Ovary (tissue), 9 donors: ENCODE data around the gene FOSL1. TPM values are rescaled to one million over a fixed set of nuclear protein-coding genes. Genes with fewer than 3 reads are reported as not detected.

Experiments
- DNase-seq, 5 donors: peaks; one replicate each; pipeline ENCODE4 v3.0.0-alpha.2; 2019 to 2020
- H3K27ac ChIP-seq, 2 donors: fragments of 200-600 bp; one replicate each; pipeline versions ENCODE4 v1.5.1 to v1.8.0; 2019 to 2022
- H3K27me3 ChIP-seq: fragments of 200-600 bp; one replicate; pipeline ENCODE4 v1.8.0; 2022
- H3K36me3 ChIP-seq: fragments of 200-600 bp; sonication (generic); one replicate; pipeline ENCODE4 v1.5.1; 2019
- H3K4me1 ChIP-seq: one replicate; pipeline ENCODE4 v1.8.1; 2013; ENCODE audit warnings: mild to moderate bottlenecking, moderate library complexity; ENCODE audit not compliant: insufficient read depth
- H3K4me3 ChIP-seq: fragments of 200-600 bp; sonication (generic); one replicate; pipeline ENCODE4 v1.5.1; 2017
- H3K9me3 ChIP-seq, 2 donors: fragments of 200-600 bp in 1 of 2; sonication (generic) in 1 of 2; one replicate each; pipeline versions ENCODE4 v1.5.1 to v1.8.1; 2013 to 2019; ENCODE audit warnings: mild to moderate bottlenecking in 1 of 2, moderate library complexity in 1 of 2
- EP300 ChIP-seq: sonication (generic); formaldehyde crosslinking; IDR thresholded peaks from one replicate; pipeline ENCODE4 v1.6.1; 2017; ENCODE audit warnings: antibody characterized with exemption
- POLR2A ChIP-seq: fragments of 450-650 bp; IDR thresholded peaks from one replicate; pipeline ENCODE4 v1.6.1; 2017; ENCODE audit warnings: antibody characterized with exemption, mild to moderate bottlenecking, moderate library complexity
- WGBS, 3 donors: extraction: QIAGEN DNeasy Blood & Tissue Kit in 1 of 3; methylation state at CpG; one replicate each; pipeline versions ENCODE4 v1.1.5 to v1.1.7; 2013 to 2017; 5-methylcytosine and 5-hydroxymethylcytosine counted together
- intact Hi-C, 4 donors: fragments of 100-400 bp; cut with DNase I; formaldehyde crosslinking; loops; one replicate each; pipeline versions ENCODE4 v1.11.0 to v1.15.1; 2022 to 2023
- polyA plus RNA-seq, 2 donors: library from polyadenylated mRNA; stranded (reverse); fragments of 200-250 nt in 1 of 2; fragments of 350-450 nt in 1 of 2; fragmentation: Illumina TruSeq in 1 of 2; extraction: RNeasy Lipid Tissue Mini Kit (QIAGEN cat#74804) in 1 of 2; gene quantifications; one replicate each; pipeline ENCODE4 v1.2.3, GENCODE V29; 2013 to 2014
- total RNA-seq, 7 donors: library from RNA; depleted of rRNA in 2 of 7; stranded (reverse); fragments of >200 nt in 2 of 7; fragmentation: NEBNext Ultra II Directional in 3 of 7; extraction: Animal tissue kit (Norgen Biotek cat#: 25700) in 3 of 7; gene quantifications; one replicate each; pipeline versions ENCODE4 v1.1.0 to v1.2.4, GENCODE V29; 2016 to 2023
- TF ChIP-seq, protein P1 (sequence below), 3 donors: fragments of 450-650 bp in 2 of 3; fragments of 200-600 bp in 1 of 3; IDR thresholded peaks; one replicate each; pipeline versions ENCODE4 v1.5.1 to v1.8.0; 2016 to 2022; ENCODE audit warnings: antibody characterized with exemption in 3 of 3, mild to moderate bottlenecking in 1 of 3
- donor health status: DM: no; HTN: no; CAD: no; lungs with moderate emphysema.
- donor health status: DM: no; HTN: no; CAD: no.
- donor health status: Bipolar disorder and iron deficiency.
- donor health status: DM: yes; HTN: yes; CAD: no.
- donor health status: DM: no; HTN: no; CAD: no.
- donor health status: DM: yes; HTN: yes; CAD: no.

The FOSL1 gene
- total and polyA plus RNA-seq, 9 donors, result 0.61 to 9.4 (median 1.0) TPM

- H3K36me3 ChIP-seq, result no peaks in the 10 kb centered on the region
- intact Hi-C loops, result no loop called here
- TF ChIP-seq EP300 (no peak), POLR2A (no peak)
- TF ChIP-seq, protein P1, sequence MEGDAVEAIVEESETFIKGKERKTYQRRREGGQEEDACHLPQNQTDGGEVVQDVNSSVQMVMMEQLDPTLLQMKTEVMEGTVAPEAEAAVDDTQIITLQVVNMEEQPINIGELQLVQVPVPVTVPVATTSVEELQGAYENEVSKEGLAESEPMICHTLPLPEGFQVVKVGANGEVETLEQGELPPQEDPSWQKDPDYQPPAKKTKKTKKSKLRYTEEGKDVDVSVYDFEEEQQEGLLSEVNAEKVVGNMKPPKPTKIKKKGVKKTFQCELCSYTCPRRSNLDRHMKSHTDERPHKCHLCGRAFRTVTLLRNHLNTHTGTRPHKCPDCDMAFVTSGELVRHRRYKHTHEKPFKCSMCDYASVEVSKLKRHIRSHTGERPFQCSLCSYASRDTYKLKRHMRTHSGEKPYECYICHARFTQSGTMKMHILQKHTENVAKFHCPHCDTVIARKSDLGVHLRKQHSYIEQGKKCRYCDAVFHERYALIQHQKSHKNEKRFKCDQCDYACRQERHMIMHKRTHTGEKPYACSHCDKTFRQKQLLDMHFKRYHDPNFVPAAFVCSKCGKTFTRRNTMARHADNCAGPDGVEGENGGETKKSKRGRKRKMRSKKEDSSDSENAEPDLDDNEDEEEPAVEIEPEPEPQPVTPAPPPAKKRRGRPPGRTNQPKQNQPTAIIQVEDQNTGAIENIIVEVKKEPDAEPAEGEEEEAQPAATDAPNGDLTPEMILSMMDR (IDR thresholded peaks at IDR 0.05), result no peak
- no peak overlapping the region for H3K4me3 ChIP-seq
- no peak for DNase-seq
- peaks cover 4% of the 10 kb centered on the region for H3K4me1 ChIP-seq
- no peak overlapping the region for H3K27ac ChIP-seq
- no peaks in the 10 kb centered on the region for H3K27me3 ChIP-seq
- WGBS, 3 donors, result 81 to 89% (median 84%) methylated on average over 5 of the region's 5 CpGs
- H3K9me3 ChIP-seq, result no peaks in the 10 kb centered on the region
Measured at GRCh38 chr11:65906602-65907001, 6.4 kb upstream of the FOSL1 start.

DNA sequence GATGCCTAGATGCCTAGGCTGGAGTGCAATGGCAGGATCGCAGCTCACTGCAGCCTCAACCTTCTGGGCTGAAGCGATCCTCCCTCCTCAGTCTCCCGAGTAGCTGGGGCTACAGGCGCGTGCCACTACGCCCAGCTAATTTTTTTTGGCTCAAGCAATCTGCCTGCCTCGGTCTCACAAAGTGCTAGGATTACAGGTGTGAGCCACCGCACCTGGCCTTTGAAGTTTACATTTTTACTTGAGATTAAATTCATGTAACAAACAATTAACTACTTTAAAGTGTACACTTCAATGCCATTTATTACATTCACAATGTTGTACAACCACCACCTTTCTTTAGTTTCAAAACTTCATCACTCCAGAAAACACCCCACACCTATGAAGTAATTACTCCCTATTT is 3.5 kb upstream of the FOSL1 start:
- Histone ChIP-seq H3K36me3 (no peaks in the 10 kb centered on the region), H3K27ac (no peak overlapping the region), H3K27me3 (peaks cover 3% of the 10 kb centered on the region), H3K4me3 (no peak overlapping the region), H3K9me3 (no peaks in the 10 kb centered on the region), H3K4me1 (peaks cover 2% of the 10 kb centered on the region)
- 71 to 76% (median 73%) methylated on average over 8 of the region's 8 CpGs for WGBS, 3 donors
- no peak for DNase-seq
- TF ChIP-seq EP300, result no peak
- TF ChIP-seq, protein P1 (IDR thresholded peaks at IDR 0.05), result no peak
- TF ChIP-seq POLR2A, result no peak
- intact Hi-C loops, result no loop called here

DNA sequence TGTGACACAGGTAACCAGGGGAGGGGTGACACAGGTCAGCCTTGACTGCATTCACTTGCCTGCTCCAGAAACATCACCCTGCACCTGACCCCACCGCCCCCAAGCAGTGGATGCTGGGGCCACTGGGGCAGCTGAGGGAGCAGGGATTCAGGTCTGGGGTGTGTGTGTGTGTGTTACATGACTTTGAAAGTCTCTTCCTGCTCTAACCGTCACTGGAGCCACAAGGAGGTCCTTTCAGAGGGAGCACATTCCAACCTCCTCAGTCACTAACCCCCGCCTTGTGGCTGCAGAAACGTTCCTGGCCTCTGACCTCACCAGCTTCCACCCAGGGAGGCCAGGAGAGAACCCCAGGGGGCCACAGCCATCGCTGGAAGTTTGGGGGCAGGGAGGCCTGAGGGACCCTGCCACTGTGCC is 2.9 kb upstream of the FOSL1 start:
- Histone ChIP-seq H3K9me3 (no peaks in the 10 kb centered on the region), H3K27ac (no peak overlapping the region), H3K27me3 (peaks cover 4% of the 10 kb centered on the region), H3K4me3 (no peak overlapping the region), H3K4me1 (peaks cover 2% of the 10 kb centered on the region), H3K36me3 (no peaks in the 10 kb centered on the region)
- DNase-seq, result no peak
- intact Hi-C loops, result no loop called here
- TF ChIP-seq EP300, result no peak
- TF ChIP-seq, protein P1 (IDR thresholded peaks at IDR 0.05), result no peak
- TF ChIP-seq POLR2A, result no peak
- 18 to 31% (median 25%) methylated on average over 5 of the region's 5 CpGs for WGBS, 3 donors

GRCh38 chr11:65900899-65901180 is 652 bp upstream of the FOSL1 start:
- Histone ChIP-seq H3K27me3 (peaks cover 4% of the 10 kb centered on the region), H3K4me3 (no peak overlapping the region), H3K27ac (no peak overlapping the region), H3K4me1 (peaks cover 2% of the 10 kb centered on the region), H3K36me3 (no peaks in the 10 kb centered on the region), H3K9me3 (no peaks in the 10 kb centered on the region)
- DNase-seq, result no peak
- TF ChIP-seq, protein P1 (IDR thresholded peaks at IDR 0.05), result no peak
- TF ChIP-seq POLR2A (no peak), EP300 (no peak)
- 62 to 66% (median 64%) methylated on average over 11 of the region's 11 CpGs for WGBS, 3 donors
- intact Hi-C loops, result no loop called here
